Muscle layer of duodenum (tissue), 2 donors: ENCODE results near the gene TNFAIP8.
A peak's percentile ranks its signal among the peaks of the same experiment; 100 is the strongest.

Experiments used
- H3K27ac ChIP-seq: one replicate; pipeline ENCODE4 v1.7.0; 2013; ENCODE audit warnings: mild to moderate bottlenecking, low read length
- H3K27me3 ChIP-seq: one replicate; pipeline ENCODE4 v1.7.0; 2013; ENCODE audit warnings: low read depth, mild to moderate bottlenecking, control low read depth, low read length
- H3K36me3 ChIP-seq, 2 donors: one replicate each; pipeline ENCODE4 v1.7.0; 2013; ENCODE audit warnings: low read length in 2 of 2, control low read depth in 1 of 2, mild to moderate bottlenecking in 1 of 2; ENCODE audit not compliant: insufficient read depth in 2 of 2, control insufficient read depth in 1 of 2
- H3K4me1 ChIP-seq, 2 donors: one replicate each; pipeline ENCODE4 v1.7.0; 2013; ENCODE audit warnings: low read length in 2 of 2, mild to moderate bottlenecking in 2 of 2, control low read depth in 1 of 2, moderate library complexity in 1 of 2; ENCODE audit not compliant: insufficient read depth in 2 of 2, control insufficient read depth in 1 of 2
- H3K4me3 ChIP-seq, 2 donors: one replicate each; pipeline ENCODE4 v1.7.0; 2013; ENCODE audit warnings: low read length in 2 of 2, low read depth in 1 of 2, mild to moderate bottlenecking in 1 of 2
- H3K9me3 ChIP-seq, 2 donors: one replicate each; pipeline ENCODE4 v1.7.0; 2013; ENCODE audit warnings: low read length in 2 of 2, control low read depth in 1 of 2, mild to moderate bottlenecking in 1 of 2; ENCODE audit not compliant: control insufficient read depth in 1 of 2
- donor health status: healthy.

TNFAIP8 gene

DNA sequence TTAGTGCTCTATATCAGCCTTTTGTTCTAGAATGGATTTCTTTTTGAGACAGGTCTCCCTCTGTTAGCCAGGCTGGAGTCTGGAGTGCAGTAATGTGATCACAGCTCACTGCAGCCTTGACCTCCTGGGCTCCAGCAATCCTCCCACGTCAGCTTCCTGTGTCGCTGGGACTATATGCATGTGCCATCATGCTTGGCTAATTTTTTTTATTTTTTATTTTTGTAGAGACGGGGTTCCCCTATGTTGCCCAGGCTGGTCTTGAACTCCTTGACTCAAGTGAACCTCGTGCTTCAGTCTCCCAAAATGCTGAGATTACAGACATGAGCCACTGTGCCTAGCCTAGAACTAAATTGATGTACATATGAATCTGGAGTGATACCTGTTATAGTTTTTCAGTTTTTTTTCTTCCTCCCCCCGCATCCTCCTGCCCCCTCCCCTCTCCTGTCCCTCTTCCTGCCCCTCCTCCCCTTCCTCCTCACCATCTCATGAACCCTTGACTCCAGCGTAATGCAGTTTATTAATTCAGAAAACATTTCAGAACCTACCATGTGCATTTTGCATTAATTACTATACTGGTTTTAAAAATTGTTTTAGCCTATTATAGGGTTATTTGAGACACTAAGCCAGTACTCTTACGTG is 37.4 kb upstream of the TNFAIP8 start:
- H3K9me3 ChIP-seq: no peaks in the 10 kb centered on the region
- peaks cover 0 to 9% of the 10 kb centered on the region in 2 donors for H3K4me1 ChIP-seq
- no peaks in the 10 kb centered on the region for H3K27me3 ChIP-seq
- H3K4me3 ChIP-seq: no peak overlapping the region
- H3K36me3 ChIP-seq: no peaks in the 10 kb centered on the region
- no peak overlapping the region for H3K27ac ChIP-seq

DNA sequence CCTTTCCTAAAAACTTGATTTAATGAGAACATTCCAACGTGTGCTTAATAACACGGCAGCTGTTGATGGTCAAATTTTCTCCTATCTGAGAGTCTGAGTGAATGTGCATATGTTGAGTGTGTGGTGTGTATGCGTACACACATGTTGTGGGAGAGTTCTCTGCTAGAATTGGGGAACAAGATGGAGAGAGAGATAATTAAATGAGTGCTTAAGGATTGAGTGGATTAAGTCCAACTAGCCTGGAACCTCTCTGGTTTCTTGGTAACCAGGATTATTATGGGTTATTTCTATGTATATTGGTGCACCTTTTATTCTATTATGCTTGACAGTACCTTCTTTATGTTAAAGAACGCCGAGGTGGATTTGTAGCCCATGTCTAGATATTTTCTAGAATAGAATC is 36.4 kb upstream of the TNFAIP8 start:
- Histone ChIP-seq H3K36me3 (no peaks in the 10 kb centered on the region), H3K27me3 (no peaks in the 10 kb centered on the region), H3K4me1 (peaks cover 6 to 12% of the 10 kb centered on the region in 2 donors)

DNA sequence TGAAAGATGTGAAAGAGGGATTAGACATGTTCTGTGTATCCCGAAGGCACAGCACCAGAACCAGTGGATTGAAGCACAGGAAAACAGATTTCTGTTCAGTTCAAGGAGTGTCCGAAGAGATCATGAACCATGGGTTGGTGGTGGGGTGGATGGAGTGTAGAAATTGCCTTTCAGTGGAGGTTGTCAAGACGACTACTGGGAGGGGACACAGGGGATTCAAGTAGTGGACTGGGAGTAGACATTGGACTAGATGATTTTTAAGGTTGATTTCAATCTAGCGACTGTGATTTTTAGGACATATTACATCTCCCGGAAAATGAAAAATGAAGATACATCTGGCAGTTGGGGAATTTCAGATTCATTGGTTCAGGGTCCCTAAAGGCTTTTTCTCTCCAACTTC is 35.9 kb upstream of the TNFAIP8 start:
- H3K9me3 ChIP-seq: no peaks in the 10 kb centered on the region
- no peak overlapping the region for H3K27ac ChIP-seq
- no peak overlapping the region for H3K4me3 ChIP-seq
- H3K36me3 ChIP-seq: no peaks in the 10 kb centered on the region
- H3K27me3 ChIP-seq: no peaks in the 10 kb centered on the region
- peaks cover 6 to 8% of the 10 kb centered on the region in 2 donors for H3K4me1 ChIP-seq

More for the DNA sequence above, 36.4 kb upstream of the TNFAIP8 start:
- Histone ChIP-seq H3K27ac (no peak overlapping the region), H3K9me3 (no peaks in the 10 kb centered on the region), H3K4me3 (no peak overlapping the region)

DNA sequence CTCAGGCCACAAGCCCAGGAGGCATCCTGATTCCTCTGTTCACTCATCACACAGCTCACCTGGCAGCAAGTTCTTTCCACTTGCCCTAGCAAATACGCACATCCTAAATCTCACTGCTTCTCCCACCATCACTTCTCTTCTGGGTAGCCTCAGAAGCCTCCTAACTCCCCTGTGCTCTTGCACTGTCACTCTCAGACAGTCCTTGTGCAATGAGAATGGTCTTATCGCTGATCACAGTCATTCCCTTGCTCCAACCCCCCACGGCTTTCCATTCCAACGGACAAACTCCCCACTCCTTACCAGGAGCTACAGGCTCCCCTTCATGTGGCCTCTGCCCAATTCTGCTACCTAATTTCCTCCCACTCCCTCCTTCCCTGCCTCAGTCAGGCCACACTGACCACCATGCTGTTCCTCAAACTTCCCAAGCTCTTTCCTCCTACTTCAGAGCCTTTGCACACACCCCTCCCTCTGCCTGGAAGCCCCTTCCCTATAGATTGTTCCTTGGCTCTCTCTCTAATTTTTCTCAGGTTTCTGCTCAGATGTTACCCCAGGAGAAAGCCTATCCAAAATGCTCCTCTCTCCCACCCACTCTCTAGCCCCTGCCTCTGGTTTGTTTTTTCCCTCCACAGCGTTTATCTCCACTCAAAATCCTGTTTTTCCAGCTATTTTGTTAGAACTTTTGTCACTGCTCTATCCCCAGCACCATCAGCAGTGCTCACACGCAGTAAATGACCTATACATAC is 34.1 kb upstream of the TNFAIP8 start:
- H3K9me3 ChIP-seq: no peaks in the 10 kb centered on the region

DNA sequence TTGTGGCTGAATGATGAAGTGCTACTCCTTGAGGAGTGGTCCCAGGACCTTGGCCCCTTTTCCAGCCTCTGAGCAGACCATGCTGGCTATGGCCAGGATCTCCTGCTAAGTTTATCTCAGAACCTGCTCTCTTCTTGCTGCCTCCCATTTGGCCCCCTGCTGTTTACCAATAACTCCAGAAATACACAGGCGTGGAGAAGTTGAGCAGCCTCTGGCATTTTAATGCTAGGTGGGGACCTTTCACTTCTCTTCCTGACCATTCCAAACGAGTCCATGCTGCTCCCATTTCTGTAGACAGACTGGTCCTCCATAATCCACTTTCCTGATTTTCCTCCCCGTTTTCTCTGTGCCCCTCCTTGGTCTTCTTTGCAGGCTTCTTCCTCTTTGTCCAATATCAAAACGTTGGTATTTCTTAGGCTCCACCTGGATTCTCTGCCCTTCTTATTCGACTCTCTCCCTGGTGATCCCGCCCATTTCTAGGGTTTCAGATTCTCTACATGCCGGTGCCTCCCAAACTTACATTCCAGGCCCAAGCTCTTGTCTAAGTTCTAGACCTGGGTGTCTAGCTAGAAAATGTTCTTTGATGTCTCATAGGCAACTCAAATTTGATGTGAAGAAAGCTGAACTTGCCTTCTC is 33.4 kb upstream of the TNFAIP8 start:
- no peak overlapping the region for H3K27ac ChIP-seq
- H3K4me3 ChIP-seq: no peak overlapping the region
- H3K27me3 ChIP-seq: no peaks in the 10 kb centered on the region
- H3K9me3 ChIP-seq: no peaks in the 10 kb centered on the region
- peaks cover 6 to 11% of the 10 kb centered on the region in 2 donors for H3K4me1 ChIP-seq
- H3K36me3 ChIP-seq: no peaks in the 10 kb centered on the region

More for the DNA sequence above, 34.1 kb upstream of the TNFAIP8 start:
- Histone ChIP-seq H3K4me1 (peaks cover 6 to 11% of the 10 kb centered on the region in 2 donors), H3K36me3 (no peaks in the 10 kb centered on the region), H3K4me3 (no peak overlapping the region), H3K27ac (no peak overlapping the region), H3K27me3 (no peaks in the 10 kb centered on the region)

DNA sequence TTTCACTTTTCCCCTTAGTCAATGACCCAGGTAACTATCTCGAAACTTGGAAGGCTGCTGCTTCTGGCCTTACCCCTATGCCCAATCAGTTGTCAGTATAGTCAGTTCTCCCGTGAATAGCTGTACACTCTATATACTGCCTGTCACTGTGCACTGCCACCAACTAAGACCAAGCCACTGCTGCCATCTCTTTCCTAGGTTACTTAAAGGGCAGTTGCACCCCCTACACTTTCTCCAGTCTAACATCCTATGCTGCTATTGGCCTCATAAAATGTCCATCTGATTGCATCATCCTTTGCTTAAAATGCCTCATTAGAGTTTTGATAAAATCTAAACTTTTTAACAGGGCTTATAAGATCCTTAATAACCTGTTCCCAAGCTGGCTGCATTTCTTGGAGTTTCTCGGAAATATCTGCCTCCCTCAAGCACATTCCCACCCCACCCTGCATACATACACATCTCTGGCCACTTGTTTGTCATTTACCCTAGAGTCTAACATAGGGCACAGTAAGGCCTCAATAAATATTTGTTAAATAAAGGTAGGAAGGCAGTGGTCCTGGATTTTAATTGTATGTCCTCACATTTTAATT is 32.8 kb upstream of the TNFAIP8 start:
- H3K27ac ChIP-seq: no peak overlapping the region
- no peaks in the 10 kb centered on the region for H3K36me3 ChIP-seq
- H3K4me1 ChIP-seq: peaks cover 6 to 12% of the 10 kb centered on the region in 2 donors
- no peaks in the 10 kb centered on the region for H3K9me3 ChIP-seq
- H3K27me3 ChIP-seq: no peaks in the 10 kb centered on the region
- no peak overlapping the region for H3K4me3 ChIP-seq

DNA sequence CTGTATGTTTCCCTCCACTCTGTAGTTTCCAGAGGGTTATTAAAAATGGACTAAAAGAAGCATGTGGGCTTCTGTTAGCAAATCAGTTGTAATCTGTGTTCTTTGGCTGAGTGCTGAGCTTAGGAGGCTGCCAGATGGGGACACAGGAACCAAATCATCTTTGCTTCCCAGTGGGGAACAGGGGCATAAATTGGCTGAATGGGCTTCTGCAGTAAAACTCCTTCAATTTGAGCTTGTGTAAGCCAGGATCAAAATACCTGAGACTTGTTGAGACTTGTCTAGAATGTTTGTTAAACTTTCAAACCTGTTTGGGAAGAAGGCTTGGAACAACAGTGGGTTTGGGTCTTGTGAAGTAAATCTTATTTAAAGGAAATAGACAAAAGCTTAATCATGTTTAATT is 32.2 kb upstream of the TNFAIP8 start:
- Histone ChIP-seq H3K27ac (no peak overlapping the region), H3K4me1 (peaks cover 11 to 17% of the 10 kb centered on the region in 2 donors), H3K36me3 (no peaks in the 10 kb centered on the region), H3K9me3 (no peaks in the 10 kb centered on the region), H3K4me3 (no peak overlapping the region), H3K27me3 (no peaks in the 10 kb centered on the region)

DNA sequence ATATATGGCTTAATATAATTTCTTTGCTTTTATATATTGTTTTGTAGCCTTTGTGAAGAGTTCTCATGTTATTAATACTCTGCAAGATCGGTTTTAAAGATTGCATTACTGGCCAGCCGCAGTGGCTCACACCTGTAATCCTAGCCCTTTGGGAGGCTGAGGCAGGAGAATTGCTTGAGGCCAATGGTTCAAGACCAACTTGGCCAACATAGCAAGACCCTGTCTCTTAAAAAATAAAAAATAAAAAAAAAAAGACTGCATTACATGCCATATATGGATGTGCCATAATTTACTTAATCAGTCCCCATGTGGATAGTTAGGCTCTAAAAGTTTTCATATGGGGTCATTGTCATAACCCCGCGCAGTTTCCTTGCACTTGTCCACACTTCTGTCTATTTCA is 31.0 kb upstream of the TNFAIP8 start:
- Histone ChIP-seq H3K36me3 (no peaks in the 10 kb centered on the region), H3K27ac (no peak overlapping the region), H3K4me1 (peaks cover 17 to 29% of the 10 kb centered on the region in 2 donors), H3K27me3 (no peaks in the 10 kb centered on the region), H3K4me3 (no peak overlapping the region), H3K9me3 (no peaks in the 10 kb centered on the region)

DNA sequence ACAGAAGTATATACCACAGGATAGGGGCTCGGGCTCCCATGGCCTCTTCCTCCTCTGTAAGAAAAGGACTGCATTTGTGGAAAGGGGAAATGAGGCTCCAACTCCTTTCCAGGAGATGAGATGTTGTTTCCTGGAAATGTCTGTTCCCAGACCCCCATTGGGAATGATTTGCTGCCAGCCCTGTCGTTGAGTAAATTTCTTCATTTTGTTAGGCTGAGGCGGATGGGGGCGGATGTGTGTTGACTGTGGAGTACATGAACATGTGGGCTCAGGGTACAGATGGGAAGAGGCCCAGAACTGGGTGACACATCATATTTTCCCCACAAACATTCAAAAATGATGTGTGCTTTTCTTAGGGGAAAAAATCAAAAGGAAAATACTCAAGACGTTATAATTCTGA is 28.8 kb upstream of the TNFAIP8 start:
- no peaks in the 10 kb centered on the region for H3K36me3 ChIP-seq
- no peak overlapping the region for H3K4me3 ChIP-seq
- H3K27ac ChIP-seq: no peak overlapping the region
- H3K9me3 ChIP-seq: no peaks in the 10 kb centered on the region
- no peaks in the 10 kb centered on the region for H3K27me3 ChIP-seq
- peaks cover 20 to 43% of the 10 kb centered on the region in 2 donors for H3K4me1 ChIP-seq

DNA sequence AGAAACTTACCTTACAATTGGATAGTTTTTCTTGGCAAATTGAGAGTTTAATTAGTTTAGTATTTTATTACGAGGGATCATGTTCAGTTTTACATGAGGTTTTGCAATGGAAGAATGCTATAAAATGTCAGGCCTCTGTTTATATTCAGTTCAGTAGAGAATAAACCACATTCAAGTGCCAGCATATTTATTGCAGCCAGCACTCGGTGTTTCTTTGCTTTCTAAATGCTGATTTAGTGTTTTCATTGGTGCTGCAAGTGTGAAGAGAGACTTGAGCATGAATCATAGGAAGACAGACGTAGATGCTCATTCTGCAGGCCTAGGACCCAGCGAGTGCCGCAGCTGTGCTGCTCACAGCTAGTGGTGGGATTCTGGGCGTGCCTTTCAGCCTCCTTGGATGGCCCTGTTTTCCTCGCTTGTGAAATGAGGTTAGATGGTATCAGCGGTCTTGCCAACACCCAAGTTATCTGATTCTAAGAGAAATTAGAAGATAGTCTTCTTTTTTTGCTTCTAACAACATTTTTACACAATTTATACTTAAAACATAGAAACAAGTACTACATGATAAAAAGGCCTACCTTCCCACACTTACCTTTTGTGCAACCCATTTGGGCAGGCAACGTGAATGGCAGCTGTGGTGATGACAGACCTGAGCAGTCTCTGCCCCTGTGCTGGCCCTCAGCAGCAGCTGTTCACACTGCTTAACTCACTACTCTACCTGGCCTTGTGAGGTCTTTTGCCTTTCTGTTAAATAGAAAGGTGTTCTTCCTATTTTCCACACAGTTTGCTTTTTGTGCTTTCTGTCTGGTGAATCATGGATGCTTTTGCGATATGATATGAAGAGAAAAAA is 26.8 kb upstream of the TNFAIP8 start:
- peaks cover 14 to 43% of the 10 kb centered on the region in 2 donors for H3K4me1 ChIP-seq
- no peak overlapping the region for H3K4me3 ChIP-seq
- no peaks in the 10 kb centered on the region for H3K27me3 ChIP-seq
- no peaks in the 10 kb centered on the region for H3K36me3 ChIP-seq
- H3K9me3 ChIP-seq: no peaks in the 10 kb centered on the region
- H3K27ac ChIP-seq: peak overlapping the region; percentile 46
